ENCODE data around the gene CD84.

GRCh38 chr1:160548183-160548582, 31.1 kb downstream of the CD84 start:
- TF ChIP-seq EZH2 (IDR thresholded peaks at IDR 0.05) (no peak), POLR2AphosphoS5 (IDR thresholded peaks at IDR 0.05; ENCODE audit: borderline replicate concordance, low read depth, low read length) (no peak), FOXP2 (optimal IDR thresholded peaks at IDR 0.05; ENCODE audit: control extremely low read depth, extremely low read length, insufficient read depth) (no peak)

All from SK-N-MC (cell line).